GM19395 (cell line): ENCODE data around the gene PAM16.

Experiments used
- ATAC-seq: cut with Tn5 transposase; IDR thresholded peaks from one replicate; pipeline ENCODE4 v1.9.1; 2021; ENCODE audit warnings: mild to moderate bottlenecking, moderate library complexity; ENCODE audit not compliant: unreplicated experiment

The PAM16 gene

DNA sequence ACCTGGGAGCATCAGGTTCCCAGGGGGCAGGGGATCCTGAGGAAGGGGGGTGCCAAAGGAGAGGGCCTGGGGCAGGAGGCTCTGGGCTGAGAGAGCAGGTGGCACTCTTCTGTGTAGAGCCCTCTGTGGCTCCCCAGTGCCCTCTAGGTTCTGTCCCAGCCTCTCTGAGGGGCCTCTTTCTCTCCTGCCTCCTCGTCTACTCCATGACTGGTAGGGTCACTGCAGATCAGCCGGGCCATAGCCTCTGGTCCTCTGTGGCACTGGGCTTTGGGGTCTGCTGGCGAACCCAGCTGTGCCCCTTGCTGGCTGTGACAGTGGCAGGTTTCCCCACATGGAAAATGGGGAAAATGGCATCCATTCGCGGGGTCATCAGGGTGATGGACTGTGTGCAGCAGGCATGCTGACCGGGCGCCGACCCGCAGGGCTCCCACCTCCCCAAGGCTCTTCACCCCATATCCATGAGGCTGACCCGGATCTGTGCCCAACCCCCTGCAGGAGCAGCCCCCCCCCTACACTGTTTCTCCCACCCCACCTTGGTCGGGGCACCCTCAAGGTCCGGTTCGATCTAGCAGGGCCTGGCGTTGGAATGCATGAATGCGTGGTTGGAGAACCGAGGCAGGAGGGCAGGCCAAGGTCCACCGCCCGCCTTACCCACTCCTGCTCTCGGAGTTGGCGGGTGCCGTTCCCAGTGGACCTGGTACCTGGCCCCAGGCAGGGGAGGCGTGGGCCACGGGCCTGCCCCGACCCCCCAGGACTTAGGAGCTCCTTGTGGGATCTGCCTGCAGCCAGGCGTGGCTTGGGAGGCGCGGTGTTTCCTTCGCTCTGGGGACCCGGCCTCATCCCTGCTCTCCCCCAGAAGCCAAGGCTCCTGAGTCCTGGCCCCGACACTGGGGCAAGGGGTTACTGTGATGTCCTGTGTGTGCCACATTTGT is 28.7 kb downstream of the PAM16 start:
- no peak for ATAC-seq

DNA sequence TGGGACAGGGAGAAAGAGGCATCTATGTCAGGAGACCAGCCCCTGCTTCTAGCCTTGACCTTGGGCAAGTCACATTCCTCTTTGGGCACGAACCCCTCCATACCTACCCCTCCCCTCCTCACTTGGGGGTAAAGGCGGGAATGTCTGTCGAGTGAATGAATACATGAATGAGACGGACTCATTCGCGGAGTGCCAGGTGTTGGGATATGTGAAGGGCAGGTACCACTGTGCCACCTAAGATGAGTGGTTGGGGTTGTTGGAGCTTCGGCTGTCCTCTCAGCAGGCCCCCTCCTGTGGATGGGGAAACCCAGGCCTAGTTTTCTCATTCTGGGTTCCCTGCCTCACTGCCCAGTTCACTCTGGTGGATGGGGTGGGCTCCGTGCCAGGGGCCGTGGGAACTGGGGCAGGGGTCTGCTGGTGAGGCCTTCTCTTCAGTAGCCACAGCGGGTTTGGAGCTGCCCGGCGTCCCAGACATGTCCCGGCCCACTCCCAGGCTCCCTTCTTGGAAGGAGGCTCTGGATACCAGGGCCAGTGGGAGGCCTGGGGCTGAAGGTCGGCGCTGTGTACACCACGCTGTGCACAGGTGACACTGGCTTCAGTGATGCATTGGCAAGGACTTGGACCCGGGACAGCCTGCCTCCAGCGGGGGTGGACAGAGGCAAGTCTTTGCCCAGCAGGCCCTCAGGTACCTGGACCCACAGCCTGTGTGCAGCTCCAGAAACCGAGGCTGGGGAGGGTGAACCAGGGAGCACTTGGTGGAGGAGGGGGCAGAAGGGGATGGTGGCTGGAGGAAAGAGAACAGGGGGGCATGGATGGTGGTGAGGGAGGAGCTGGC is 29.6 kb downstream of the PAM16 start:
- no peak for ATAC-seq

DNA sequence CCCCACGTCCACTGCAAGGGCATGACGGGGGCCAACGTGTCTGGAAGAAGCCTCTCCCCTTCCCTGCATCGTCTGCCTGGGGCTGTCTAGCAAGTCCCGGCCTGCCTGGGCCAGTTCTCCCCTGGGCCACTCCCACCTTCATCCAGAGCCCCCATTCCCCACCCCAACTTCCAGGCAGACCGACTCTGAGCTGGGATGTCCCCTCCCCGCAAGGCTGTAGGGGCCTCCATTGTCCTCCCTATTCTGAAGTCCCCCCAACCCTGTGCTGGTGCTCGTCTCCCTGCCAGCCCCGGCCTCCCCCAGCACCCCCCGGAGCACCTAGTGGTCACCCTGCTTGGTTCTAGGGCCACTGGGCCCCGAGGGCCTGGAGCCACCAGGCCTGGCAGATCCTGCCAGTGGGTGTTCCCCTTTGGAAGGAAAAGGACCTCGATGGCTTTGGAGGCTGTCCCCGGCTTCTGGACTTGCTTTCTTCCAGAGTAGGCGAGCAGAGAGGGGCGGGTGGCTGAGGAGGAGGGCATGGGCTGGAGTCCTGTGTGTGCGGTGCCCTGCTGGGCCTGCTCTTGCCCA is 30.5 kb downstream of the PAM16 start:
- ATAC-seq, result no peak

DNA sequence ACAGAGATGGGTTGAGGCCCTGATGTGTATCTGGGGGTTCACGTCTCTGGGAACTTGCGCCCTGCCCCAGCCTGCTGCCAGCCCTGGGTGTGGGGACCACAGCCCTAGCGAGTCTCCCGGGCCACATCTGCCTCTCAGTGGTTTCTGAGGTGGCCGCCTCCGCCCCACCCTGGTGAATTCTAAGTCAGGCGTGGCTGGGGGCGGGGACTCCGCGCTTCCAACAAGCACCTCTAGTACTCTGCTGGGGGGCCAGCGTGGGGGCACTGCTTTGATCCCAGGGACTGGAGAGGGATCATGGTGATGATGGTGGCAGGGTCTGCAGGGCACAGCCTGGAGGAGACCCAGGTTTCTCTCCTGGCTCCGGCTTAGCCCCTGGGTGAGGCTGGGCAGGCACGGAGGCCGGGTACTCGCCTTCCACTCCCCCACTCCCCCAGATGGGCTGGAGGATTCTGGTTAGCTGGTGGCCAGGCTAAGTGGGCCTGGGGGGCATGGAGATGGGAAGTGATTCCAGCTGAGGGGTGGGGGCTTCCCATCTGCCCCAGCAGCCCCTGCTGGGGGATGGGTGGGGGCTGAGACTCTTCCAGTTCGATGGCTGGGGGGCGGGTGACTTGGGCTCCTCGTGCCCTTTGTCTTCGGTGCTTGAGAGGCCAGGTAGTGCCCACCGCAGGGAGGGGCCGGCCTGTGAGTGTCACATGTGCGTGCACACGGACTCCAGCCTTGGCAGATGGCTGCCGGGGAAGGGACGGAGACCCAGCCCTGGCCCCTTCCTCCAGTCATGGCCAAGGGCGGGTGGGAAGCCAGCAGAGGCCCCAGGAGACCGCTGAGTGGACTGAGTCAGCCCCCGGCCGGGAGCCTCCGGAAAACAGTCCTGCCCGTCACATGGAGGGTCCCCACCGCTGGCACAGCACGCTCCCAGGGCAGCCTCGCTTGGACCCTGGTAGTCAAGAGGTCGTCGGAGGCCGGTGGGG is 31.4 kb downstream of the PAM16 start:
- no peak for ATAC-seq

DNA sequence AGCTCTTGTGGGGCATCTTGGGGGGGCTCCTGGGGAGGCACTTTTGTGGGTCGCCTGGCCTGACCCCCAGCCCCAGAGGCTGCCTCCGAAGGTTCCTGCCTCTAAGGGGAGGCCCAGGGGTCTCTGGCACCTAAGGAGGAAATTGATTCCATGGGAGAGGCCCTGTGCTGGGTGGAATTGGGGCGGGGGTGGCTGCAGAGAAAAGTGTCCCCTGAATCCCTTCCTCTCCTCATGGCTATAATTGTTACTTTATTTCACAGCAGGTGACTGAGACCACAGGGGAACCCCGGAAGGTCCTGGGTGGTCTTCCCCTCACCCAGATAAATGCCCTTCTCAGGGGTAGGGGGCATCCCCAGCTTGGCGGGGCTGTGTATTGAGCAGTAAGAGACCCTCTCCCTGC is 32.2 kb downstream of the PAM16 start:
- ATAC-seq, result no peak

DNA sequence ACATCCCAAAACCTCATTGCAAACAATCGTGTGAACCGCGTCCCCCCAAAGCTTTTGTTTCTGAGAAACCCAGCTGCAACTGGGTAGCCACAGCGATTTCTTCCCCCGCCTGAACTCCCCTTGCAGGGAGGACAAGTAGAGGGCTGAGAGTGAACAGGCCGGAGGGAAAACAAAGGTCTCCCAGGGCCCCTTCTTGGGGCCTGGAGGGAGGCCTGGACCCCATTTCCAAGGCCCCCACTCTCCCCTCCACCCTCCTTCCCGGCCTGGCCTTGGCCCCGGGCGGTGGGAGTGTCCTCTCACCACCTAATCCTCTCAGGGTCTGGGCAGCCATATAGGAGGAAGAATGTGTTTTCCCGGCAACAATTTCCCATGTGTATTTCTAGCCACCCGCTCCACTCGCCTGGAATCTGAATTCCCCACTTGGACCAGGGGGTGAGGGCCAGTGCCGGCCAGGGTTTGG is 32.6 kb downstream of the PAM16 start:
- ATAC-seq, result no peak

DNA sequence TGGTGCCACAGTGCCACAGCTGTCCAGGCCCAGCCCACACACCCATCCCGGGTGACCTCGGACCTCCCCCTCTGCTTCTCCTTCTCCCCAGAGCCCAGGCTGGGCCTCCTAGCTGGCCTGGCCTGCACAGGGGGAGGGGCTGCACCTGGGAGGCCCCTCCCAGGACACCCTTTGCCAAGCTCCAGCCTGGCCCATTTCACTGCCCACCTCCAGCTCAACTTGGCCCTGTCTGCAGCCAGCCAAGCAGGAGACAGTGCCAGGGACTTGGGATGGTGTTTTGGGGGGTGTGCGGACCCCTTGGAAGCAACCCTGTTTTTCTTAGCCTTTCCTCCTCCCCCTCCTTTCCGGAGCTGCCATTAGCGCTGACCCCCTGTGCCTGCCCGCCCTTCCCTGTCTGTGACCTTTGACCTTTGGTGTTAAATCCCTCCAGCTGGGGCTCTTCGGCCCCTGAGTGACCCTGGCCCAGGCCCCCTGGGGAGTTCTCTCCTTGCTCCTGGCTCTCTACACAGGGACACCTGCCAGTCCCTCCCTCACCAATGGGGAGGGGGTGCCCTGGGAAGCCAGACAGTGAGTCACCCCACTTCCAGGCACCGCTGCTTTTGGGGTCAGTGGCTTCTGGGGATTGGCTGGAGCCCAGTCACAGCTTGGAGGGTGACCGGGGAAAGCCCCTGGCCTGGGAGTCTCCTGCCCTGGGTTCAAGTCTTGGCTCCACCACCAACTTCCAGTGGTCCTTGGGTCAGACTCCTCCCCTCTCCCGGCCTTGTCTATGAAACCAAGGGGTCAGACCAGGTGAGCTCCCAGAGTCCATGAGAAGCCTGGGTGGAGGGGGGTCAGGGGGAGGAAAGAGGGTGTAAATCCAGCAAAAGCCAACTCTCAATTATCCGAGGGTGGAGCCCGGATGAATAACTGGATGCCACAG is 33.3 kb downstream of the PAM16 start:
- ATAC-seq, result no peak

DNA sequence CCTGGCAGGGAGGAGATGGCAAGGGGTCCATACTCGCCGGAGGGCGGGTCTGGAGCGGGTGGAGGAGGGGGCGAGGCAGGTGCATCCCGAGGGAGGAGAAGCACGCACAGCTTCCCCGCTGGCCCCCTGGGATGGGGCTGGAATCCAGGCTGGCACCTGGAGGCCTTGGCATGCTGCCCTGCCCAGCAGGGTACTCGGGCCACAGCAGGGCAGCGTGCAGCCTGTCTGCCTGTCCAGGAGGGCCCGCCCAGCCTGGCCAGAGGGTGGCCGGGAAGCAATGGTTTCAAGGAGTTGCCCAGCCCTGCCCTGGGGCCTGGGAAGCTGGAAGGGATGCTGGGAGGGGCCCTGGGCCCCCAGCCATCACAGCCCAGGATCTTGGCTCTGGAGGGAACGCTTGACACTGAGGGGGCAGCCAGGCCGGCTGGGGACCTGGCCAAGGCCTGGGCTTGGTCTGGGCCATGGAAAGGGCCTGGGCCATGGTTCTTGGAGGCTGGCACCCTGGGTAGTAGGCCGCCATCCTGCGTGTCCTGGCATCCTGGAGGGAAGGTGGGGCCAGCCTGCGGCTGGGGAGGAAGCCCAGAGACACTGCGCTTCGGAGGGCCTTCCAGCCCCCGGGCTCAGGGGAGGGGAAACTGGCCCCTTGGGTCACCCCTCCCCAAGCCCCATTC is 34.1 kb downstream of the PAM16 start:
- ATAC-seq, result no peak

DNA sequence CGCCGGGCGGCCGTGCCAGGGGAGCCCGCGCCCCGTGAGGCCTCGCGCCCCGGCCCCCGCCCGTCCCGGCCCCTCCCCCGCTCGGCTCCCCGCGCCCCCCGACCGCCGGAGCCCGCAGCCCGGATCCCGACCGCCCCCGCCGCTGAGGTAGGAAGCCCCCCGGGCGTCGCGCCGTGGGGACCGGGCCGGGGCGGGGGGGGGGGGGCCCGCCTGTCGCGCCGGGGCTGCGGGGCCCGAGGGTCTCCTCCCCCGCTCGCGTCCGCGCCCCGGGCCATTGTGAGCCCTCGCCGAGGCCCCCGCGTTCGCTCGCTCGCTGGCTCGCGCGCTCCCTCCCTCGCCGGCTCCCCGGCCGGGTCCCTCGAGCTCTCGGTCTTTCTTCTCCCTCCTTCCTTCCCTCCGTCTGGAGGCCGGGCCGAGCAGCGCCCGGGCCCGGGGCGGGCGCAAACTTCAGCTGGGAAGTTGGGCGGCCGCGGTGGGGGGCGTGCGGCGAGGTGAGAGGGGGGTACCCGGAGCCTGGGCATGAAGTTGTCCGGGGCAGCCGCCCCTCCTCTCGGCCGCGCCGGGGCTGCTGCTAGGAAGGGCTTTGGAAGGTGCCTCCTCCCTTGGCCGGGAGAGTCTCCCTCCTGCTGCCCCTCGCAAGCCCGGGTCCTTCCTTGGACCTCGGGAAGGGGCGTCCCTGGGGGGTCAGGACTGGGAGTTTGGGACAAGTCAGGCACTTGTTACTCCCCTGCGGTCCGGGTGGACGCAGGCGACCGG is 34.8 kb downstream of the PAM16 start:
- no peak for ATAC-seq

DNA sequence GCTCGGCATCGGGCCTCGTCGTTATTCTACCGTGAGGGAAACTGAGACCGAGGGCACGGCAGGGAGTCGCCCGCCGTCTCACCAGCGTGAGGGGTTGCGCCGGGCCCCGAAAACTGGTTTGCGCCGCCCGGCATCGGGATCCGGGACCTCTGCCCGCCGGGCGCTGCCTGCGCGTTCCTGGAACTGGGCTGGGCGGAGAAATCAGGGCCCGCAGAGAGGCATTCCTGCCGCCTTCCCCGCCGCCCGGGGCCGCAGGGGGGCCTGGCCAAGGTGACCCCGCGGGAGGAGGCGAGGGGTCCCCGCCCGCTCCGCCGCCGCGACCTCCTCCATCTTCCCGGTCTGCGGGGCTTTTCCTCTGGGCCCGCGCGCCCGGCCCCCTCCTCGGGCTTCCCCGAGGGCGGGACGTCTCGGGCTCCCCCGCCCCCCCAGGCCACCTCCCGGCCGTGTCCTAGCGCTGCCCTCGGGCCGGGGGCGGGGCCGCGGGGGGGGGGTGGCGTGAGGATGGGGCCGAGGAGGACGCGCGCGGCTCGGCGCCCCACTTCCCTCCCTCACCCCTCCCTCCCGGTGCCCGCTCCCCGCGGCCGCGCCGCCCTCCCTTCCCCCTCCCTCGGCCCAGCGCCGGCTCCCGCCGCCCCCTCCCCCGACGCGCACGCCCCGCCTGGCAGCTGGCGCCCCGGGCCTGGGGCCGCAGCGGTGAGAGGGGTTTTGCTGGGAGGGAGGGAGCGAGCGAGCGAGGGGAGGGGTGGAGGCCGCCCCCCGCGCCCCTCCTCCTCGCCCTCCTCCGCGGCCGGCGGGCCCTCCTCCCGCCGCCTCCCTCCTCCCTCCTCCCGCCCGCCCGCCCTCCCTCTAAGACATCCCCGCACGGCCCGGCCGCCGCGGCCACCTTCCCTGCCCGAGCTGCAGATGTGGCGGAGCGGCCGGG is 35.7 kb downstream of the PAM16 start, which contains the start of gene GLIS2:
GLIS2 (plus strand) TSS at position 882 of the 922 bp plus-strand sequence. CDS start 16,214 bp downstream, outside the sequence.
- ATAC-seq, result no peak

DNA sequence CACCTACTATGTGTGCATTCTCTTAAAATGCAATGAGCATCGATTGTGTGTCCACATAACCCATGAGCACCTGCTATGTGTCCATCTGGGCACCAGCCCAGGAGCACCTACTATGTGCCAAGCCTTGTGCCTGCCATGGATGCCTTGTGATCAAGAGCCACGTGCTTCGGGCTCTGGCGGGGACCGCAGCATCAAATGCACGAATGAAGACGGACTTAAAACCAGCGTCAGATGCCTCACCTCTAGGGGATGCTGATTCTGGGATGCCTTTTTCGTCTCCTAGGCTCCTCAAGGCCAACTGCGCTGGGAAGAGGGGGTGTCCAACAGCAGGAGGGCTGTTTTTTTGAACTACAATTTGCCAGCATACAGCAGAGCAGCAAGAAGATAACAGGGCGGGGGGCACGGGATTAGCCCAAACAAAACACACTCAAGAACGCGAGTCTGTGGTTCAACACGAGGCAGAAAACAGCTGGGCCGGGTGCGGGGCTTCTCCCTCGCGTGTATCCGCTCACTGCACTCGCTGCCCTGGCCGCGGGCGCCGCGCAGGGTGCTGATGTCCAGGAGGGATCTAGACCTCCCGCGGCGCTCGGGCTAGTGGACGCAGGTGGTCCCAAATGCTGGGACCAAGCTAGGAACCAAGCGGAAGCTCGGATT is 36.5 kb downstream of the PAM16 start:
- no peak for ATAC-seq

DNA sequence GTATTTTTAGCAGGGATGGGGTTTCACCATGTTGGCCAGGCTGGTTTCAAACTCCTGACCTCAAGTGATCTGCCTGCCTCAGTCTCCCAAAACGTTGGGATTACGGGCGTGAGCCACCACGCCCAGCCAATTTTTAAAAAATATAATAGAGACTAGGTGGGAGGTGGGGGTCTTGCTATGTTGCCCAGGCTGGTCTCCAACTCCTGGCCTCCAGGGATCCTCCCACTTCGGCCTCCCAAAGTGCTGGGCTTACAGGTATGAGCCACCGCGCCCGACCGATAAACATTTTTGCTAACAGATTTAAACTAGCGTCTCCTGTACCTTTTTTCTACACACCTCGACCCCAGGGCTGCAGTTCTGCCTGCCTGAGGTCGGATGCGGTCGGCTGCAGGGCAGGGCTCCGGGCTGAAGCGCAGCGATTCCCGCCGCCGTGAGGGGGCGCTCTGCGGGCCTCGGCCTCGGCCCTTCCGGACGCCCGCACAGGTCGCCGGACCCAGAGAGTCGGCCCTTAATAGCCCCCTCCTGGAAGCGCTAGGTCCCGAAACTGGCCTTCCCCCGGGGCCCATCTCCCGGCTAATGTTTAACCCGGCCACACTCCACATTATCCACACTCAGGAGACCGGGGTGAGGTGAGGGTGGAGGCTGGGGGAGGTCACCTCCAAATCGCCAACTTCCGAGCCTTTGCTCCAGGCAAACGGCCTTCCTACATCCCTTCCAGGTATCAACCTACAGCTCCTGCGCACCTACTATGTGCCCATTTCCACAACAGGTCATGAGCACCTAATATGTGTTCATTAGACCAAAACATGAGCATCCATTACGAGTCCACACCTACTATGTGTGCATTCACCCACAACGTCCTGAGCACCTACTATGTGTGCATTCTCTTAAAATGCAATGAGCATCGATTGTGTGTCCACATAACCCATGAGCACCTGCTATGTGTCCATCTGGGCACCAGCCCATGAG is 37.3 kb downstream of the PAM16 start:
- ATAC-seq, result peak; percentile 47

DNA sequence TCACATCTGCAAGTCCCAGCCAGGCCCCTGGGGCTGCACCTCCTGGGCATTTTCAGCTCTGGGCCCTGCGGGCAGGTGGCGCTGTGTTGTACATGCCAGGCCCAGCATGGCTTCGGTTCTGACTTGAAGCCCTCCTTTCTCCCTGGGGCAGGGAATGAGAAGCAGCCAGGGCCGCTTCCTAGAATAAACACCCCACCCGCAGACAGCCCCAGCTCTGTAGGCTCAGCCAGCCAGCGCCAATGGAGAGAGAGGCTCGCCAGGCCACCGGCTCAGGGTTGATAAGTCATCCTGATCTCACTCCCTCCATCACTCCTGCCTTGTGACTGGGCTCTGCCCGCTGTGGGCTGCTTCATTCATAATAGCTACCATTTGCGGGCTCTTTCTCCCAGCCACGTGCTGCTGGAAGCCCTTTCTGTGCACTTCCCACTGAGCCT is 41.3 kb downstream of the PAM16 start:
- ATAC-seq, result no peak

DNA sequence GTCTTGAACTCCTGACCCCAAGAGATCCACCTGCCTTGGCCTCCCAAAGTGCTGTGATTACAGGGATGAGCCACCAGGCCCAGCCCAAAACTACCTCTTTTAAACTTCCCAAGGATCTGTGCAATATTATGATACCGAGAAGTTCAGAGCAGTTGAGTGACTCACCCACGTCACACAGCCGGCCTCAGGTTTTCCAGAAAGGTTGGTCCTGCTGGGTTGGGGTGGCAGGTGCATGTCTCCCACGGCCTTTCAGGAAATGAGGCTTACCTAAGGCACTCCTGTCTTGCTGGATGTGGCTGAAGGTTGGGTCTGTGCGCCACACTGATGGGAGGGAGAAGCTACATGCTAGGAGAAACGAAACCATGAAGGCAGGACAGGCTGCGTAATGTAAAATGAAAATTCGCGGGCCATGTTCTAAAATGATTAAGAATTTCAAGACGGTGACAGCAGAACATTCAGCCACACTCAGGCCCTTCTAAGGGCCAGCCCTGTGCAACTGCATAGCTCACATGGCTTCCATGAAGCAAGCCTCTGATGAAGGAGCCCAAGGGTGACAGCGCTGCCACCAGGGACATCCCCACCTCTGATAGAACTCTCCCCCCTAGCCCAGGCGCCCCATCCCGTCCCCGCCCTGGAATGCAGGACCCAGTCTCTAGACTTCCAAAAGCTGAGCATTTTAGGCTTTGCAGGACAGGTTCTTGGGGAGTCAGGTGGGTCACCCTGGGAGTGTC is 41.9 kb downstream of the PAM16 start:
- ATAC-seq, result no peak
